Measurements from ENCODE around the gene SLBP.
"Not testable (repeated sequence)": the region's sequence is repeated elsewhere in the genome, so short reads cannot be mapped to it uniquely, and the experiment has no call there.

The SLBP gene

GRCh38 chr4:1705732-1706131, 6.4 kb downstream of the SLBP start:
- DNase-seq = no peak

GRCh38 chr4:1703867-1704266, 8.3 kb downstream of the SLBP start:
- DNase-seq = no peak

- not testable (repeated sequence) for DNase-seq
Measured at GRCh38 chr4:1701671-1702070, 10.4 kb downstream of the SLBP start.

GRCh38 chr4:1695913-1696312, 16.2 kb downstream of the SLBP start:
- no peak for DNase-seq

- DNase-seq = peak; percentile 50
Measured at GRCh38 chr4:1693131-1693896, 18.8 kb downstream of the SLBP start.

GRCh38 chr4:1691737-1692373, 20.3 kb downstream of the SLBP start:
- no peak for DNase-seq

GRCh38 chr4:1690698-1691097, 21.4 kb downstream of the SLBP start:
- no peak for DNase-seq

- DNase-seq = no peak
Measured at GRCh38 chr4:1686440-1687036, 25.6 kb downstream of the SLBP start.

GRCh38 chr4:1685235-1686150, 26.6 kb downstream of the SLBP start:
- DNase-seq = no peak

GRCh38 chr4:1684506-1685234, 27.4 kb downstream of the SLBP start:
- DNase-seq = no peak

GRCh38 chr4:1683736-1684505, 28.2 kb downstream of the SLBP start, which contains the start of gene FAM53A:
Gene FAM53A, minus strand, starts transcription at chr4:1684313. Its CDS starts 15,572 bp downstream, at chr4:1668741.
- peak; percentile 56 for DNase-seq

- DNase-seq = no peak
Measured at GRCh38 chr4:1683261-1683735, 28.8 kb downstream of the SLBP start.

- no peak for DNase-seq
Measured at GRCh38 chr4:1682860-1683259, 29.3 kb downstream of the SLBP start.

GRCh38 chr4:1678244-1678643, 33.9 kb downstream of the SLBP start:
- DNase-seq = no peak

GRCh38 chr4:1676605-1677525, 35.3 kb downstream of the SLBP start:
- DNase-seq = no peak

GRCh38 chr4:1675802-1676137, 36.3 kb downstream of the SLBP start:
- DNase-seq = no peak

GRCh38 chr4:1675136-1675801, 36.9 kb downstream of the SLBP start:
- no peak for DNase-seq

GRCh38 chr4:1674682-1675081, 37.4 kb downstream of the SLBP start:
- DNase-seq = no peak

GRCh38 chr4:1673671-1674070, 38.4 kb downstream of the SLBP start:
- no peak for DNase-seq

- DNase-seq = not testable (repeated sequence)
Measured at GRCh38 chr4:1671011-1671410, 41.1 kb downstream of the SLBP start.

Data from NCI-H187 treated with DMSO at 0.1 percent for 48 hours (cell line).